RWPE1 (cell line): ENCODE results near the gene ZNF546.
A peak's percentile ranks its signal among the peaks of the same experiment; 100 is the strongest.
"Not testable (repeated sequence)": the region's sequence is repeated elsewhere in the genome, so short reads cannot be mapped to it uniquely, and the experiment has no call there.

ENCODE experiments used
- CTCF ChIA-PET: fragments of 350-600 bp; sonication (Branson Sonifier 250); formaldehyde crosslinking; extraction: SDS; loops from one replicate; lab custom pipeline; 2021; lab: Yijun Ruan, JAX
- POLR2A ChIA-PET: fragments of 400-600 bp; formaldehyde crosslinking; extraction: SDS; loops from one replicate; lab custom pipeline; 2020; ENCODE audit warnings: antibody characterized with exemption; ENCODE audit not compliant: low non-redundant PET; lab: Yijun Ruan, JAX
- DNase-seq: peaks from one replicate; pipeline ENCODE4 v3.0.0; 2012; ENCODE audit warnings: low spot score
- H3K27ac ChIP-seq: fragments of 450-650 bp; 2 replicates; pipeline ENCODE4 v1.5.1; 2017
- TF ChIP-seq, protein P1 (sequence below): fragments of 450-650 bp; conservative IDR thresholded peaks from 2 replicates; pipeline ENCODE4 v1.5.1; 2017; ENCODE audit warnings: low read depth, mild to moderate bottlenecking

Gene ZNF546

GRCh38 chr19:39996811-39997637, at the start of gene ZNF546:
TSS of gene ZNF546 (plus strand) at chr19:39997060. CDS start at chr19:39998327, 1,267 bp downstream.
- POLR2A ChIA-PET: no interaction called here
- H3K27ac ChIP-seq: peak within 1 kb of the TSS; percentile 77
- TF ChIP-seq, protein P1, sequence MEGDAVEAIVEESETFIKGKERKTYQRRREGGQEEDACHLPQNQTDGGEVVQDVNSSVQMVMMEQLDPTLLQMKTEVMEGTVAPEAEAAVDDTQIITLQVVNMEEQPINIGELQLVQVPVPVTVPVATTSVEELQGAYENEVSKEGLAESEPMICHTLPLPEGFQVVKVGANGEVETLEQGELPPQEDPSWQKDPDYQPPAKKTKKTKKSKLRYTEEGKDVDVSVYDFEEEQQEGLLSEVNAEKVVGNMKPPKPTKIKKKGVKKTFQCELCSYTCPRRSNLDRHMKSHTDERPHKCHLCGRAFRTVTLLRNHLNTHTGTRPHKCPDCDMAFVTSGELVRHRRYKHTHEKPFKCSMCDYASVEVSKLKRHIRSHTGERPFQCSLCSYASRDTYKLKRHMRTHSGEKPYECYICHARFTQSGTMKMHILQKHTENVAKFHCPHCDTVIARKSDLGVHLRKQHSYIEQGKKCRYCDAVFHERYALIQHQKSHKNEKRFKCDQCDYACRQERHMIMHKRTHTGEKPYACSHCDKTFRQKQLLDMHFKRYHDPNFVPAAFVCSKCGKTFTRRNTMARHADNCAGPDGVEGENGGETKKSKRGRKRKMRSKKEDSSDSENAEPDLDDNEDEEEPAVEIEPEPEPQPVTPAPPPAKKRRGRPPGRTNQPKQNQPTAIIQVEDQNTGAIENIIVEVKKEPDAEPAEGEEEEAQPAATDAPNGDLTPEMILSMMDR: no peak
- peak; percentile 85 for DNase-seq
- CTCF ChIA-PET: interaction anchor here (0.5 kb wide), 1 partner anchor 479 kb away, joined by 3 read pairs; no protein-coding TSS in a partner anchor

DNA sequence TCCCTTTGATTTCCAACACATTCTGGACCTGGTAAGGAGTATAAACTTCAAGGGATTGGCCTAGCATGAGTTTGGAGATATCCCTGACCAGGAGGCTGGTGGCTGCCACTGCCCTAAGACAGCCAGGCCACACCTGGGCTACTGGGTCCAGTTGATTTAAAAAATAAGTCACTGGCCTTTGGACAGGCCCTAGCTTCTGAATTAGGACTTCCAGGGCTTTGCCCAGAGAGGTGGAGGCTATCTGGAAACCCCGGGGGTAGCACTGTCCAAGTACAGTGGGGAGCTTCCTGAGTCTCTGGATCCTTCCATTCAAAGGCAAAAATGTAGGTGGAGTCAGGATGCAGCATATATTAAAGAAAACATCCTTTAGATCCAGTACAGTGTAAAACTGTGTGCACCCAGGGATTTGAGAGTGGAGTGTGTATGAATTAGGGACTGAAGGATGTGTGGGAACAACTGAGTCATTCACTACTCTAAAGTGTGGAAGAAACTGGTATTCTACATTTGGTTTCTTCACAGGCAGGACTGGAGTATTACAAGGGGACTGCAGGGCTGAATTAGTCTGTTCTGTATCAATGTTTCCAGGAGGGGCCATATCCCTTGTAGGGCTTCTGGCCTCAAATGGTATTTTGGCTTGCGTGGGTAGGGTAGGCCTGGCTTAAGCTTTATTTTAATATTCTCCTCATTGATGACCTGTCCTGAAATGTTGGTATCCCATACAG, 47.7 kb upstream of the ZNF546 start:
- H3K27ac ChIP-seq: no peak overlapping the region
- ChIA-PET CTCF (no interaction called here), POLR2A (no interaction called here)
- DNase-seq: no peak
- TF ChIP-seq, protein P1: no peak

DNA sequence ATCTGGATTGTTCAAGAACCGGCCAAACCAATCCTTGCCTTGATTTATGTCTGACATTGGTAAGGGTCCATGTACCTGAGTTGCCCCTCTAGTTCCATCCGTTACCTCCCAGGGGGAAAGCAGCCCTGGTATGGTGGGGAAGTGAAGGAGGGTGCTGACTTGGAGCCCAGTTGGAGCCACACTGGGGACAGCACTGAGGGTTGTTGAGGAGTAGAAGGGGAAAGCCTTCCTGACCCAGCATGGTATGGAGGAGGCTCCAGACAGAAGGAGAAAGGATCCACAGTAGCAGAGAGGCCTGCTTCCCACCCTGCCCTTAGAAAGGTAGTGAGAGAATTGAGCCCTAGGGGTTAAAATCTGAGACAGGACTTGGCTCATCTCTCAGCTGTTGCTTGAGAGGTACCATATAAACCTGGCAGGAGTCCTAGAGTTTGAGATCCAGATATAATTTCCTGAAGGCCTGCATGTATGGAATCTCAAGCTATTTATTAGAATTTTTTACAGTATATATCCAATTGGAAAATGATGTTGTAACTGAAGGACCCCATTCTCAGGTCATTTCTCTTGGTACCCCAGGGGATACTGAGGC, 45.7 kb upstream of the ZNF546 start:
- CTCF ChIA-PET: no interaction called here
- DNase-seq: no peak
- POLR2A ChIA-PET: no interaction called here
- TF ChIP-seq, protein P1: no peak
- no peak overlapping the region for H3K27ac ChIP-seq

GRCh38 chr19:39951686-39952085, 45.2 kb upstream of the ZNF546 start:
- peak; percentile 20 for DNase-seq
- POLR2A ChIA-PET: no interaction called here
- TF ChIP-seq, protein P1: no peak
- CTCF ChIA-PET: no interaction called here
- H3K27ac ChIP-seq: no peak overlapping the region

DNA sequence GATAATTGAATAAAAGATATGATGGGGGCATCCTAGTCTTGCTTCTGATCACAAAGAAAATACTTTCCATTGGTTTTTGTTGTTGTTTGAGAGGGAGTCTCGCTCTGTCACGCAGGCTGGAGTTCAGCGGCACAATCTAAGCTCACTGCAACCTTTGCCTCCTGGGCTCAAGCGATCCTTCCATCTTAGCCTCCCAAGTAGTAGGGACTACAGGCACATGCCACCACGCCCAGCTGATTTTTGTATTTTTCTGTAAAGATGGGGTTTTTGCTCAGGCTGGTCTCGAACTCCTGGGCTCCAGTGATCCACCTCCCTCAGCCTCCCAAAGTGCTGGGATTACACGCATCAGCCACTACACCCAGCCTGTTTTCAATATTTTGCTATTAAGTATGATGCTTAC, 42.9 kb upstream of the ZNF546 start:
- POLR2A ChIA-PET: no interaction called here
- no peak overlapping the region for H3K27ac ChIP-seq

DNA sequence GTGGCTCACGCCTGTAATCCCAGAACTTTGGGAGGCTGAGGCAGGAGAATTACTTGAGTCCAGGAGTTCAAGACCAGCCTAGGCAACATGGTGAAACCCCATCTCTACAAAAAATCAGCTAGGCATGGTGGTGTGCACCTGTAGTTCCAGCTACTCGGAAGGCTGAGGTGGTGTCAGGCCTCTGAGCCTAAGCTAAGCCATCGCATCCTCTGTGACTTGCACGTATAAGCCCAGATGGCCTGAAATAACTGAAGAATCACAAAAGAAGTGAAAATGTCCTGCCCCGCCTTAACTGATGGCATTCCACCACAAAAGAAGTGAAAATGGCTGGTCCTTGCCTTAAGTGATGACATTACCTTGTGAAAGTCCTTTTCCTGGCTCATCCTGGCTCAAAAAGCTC, 39.0 kb upstream of the ZNF546 start:
- H3K27ac ChIP-seq, POLR2A ChIA-PET, DNase-seq, CTCF ChIA-PET: not testable (repeated sequence)

More for the DNA sequence above, 42.9 kb upstream of the ZNF546 start:
- no peak for DNase-seq
- TF ChIP-seq, protein P1: no peak
- CTCF ChIA-PET: no interaction called here

- H3K27ac ChIP-seq, CTCF ChIA-PET: not testable (repeated sequence)
Measured at GRCh38 chr19:39958942-39959341, 37.9 kb upstream of the ZNF546 start.

GRCh38 chr19:39959407-39959806, 37.5 kb upstream of the ZNF546 start:
- H3K27ac ChIP-seq, DNase-seq, CTCF ChIA-PET, POLR2A ChIA-PET: not testable (repeated sequence)

More at GRCh38 chr19:39958942-39959341, 37.9 kb upstream of the ZNF546 start:
- DNase-seq, POLR2A ChIA-PET: not testable (repeated sequence)
